ENCODE measurements around the gene TSPYL1. TPM values are rescaled to one million over a fixed set of nuclear protein-coding genes. Genes with fewer than 3 reads are reported as not detected.

The TSPYL1 gene
- total and polyA plus RNA-seq, 2 experiments from 2014 or later: 40.8 to 65.2 TPM

DNA sequence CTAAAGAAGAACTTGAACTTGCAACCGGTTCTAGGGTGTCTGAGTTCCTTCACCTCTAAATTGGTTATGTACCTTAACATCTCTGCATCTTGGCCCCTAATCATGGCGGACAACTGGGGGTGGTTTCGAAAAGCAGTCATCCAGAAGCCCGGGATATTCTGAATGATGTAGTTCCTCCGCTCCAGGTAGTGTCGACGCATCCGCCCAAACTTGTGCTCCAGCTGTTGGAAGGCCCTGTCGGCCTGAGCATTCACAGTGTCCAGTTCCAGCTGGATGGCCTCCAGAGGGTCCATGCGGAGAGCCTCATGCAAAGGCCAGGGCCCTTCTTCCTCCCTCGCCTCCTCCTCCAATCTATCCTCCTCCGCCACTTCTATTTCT lies 887 bp downstream of the TSPYL1 start:
- peak in 1 of 2 donors; percentile 67 for DNase-seq (ENCODE audit: low read depth in 1 of 2, low spot score in 1 of 2)
- Histone ChIP-seq H3K27ac (peak overlapping the region; percentile 92), H3K4me3 (peak overlapping the region; percentile 75), H3K9me3 (ENCODE audit: low read depth) (no peaks in the 10 kb centered on the region), H3K4me1 (ENCODE audit: low read depth) (peaks cover 30% of the 10 kb centered on the region), H3K27me3 (no peaks in the 10 kb centered on the region), H3K36me3 (no peaks in the 10 kb centered on the region)
- TF ChIP-seq CTCF (IDR thresholded peaks at IDR 0.05; ENCODE audit: low read depth, low read length): no peak

DNA sequence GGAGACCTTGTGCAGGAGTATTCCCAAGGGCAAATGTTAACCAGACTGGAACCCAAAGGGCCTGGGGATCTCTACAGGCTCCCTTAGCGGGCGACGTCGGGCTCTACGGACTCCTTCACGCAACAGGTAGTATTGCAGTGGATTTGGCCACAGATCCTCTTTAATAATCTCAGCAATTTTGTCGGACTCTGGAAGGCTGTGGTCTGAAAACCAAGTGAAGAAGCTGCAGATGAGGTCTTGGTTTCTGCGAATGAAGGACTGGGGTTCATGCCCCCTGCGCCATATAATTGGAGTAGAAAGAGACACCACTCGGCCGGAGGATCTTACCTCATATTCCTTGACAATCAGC lies 1.3 kb downstream of the TSPYL1 start:
- Histone ChIP-seq H3K27me3 (no peaks in the 10 kb centered on the region), H3K27ac (peak overlapping the region; percentile 92), H3K9me3 (ENCODE audit: low read depth) (no peaks in the 10 kb centered on the region), H3K4me3 (peak overlapping the region; percentile 75), H3K4me1 (ENCODE audit: low read depth) (peaks cover 30% of the 10 kb centered on the region), H3K36me3 (no peaks in the 10 kb centered on the region)
- no peak for DNase-seq (ENCODE audit: low read depth in 1 of 2, low spot score in 1 of 2)
- TF ChIP-seq CTCF (IDR thresholded peaks at IDR 0.05; ENCODE audit: low read depth, low read length): no peak

GRCh38 chr6:116277124-116277523 lies 2.6 kb downstream of the TSPYL1 start:
- TF ChIP-seq CTCF (IDR thresholded peaks at IDR 0.05; ENCODE audit: low read depth, low read length): no peak
- Histone ChIP-seq H3K27me3 (no peaks in the 10 kb centered on the region), H3K27ac (no peak overlapping the region), H3K36me3 (no peaks in the 10 kb centered on the region), H3K4me1 (ENCODE audit: low read depth) (peaks cover 30% of the 10 kb centered on the region), H3K4me3 (peak overlapping the region; percentile 75), H3K9me3 (ENCODE audit: low read depth) (no peaks in the 10 kb centered on the region)
- no peak for DNase-seq (ENCODE audit: low read depth in 1 of 2, low spot score in 1 of 2)

- H3K9me3 ChIP-seq (ENCODE audit: low read depth): no peaks in the 10 kb centered on the region
- no peaks in the 10 kb centered on the region for H3K36me3 ChIP-seq
- TF ChIP-seq CTCF (IDR thresholded peaks at IDR 0.05; ENCODE audit: low read depth, low read length): no peak
- H3K27ac ChIP-seq: no peak overlapping the region
- no peak overlapping the region for H3K4me3 ChIP-seq
- DNase-seq (ENCODE audit: low read depth in 1 of 2, low spot score in 1 of 2): no peak
- H3K27me3 ChIP-seq: no peaks in the 10 kb centered on the region
- H3K4me1 ChIP-seq (ENCODE audit: low read depth): peaks cover 8% of the 10 kb centered on the region
Measured at GRCh38 chr6:116271149-116271708, 8.5 kb downstream of the TSPYL1 start.

DNA sequence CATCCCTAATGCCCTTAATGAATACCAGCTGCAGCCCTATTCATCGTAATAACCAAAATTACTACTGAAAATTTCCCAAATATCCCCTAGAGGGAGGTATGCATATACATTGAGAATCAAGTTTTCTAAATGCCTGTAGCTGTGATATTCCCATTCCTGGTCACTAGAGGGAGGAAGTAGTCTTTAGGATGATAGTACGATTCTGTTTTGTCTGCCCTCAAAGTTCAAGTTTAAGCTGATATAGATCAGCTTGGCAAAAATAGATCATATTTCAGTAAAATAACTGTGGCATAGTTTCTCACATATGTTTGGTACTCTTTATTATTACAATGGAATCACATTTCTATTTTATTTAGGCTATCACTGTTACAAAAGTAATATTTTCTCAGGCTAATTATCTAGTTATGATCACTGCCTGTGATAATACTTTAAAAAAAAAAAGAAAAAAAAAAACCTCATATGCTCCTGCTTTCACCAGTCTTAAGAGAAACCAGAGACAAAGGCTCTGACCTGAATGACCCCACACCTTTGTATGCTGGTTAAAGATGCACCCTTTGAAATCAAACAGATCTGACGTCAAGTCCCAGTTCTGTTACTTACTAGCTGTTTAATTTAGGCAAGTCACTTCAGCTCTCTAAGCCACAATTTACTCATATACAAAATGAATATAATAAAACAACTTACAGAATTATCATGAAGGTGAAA lies 11.0 kb downstream of the TSPYL1 start:
- H3K4me1 ChIP-seq (ENCODE audit: low read depth): peaks cover 3% of the 10 kb centered on the region
- no peak overlapping the region for H3K27ac ChIP-seq
- H3K4me3 ChIP-seq: no peak overlapping the region
- DNase-seq (ENCODE audit: low read depth in 1 of 2, low spot score in 1 of 2): peak; percentile 67 to 87
- no peaks in the 10 kb centered on the region for H3K36me3 ChIP-seq
- no peaks in the 10 kb centered on the region for H3K27me3 ChIP-seq
- no peaks in the 10 kb centered on the region for H3K9me3 ChIP-seq (ENCODE audit: low read depth)
- TF ChIP-seq CTCF (IDR thresholded peaks at IDR 0.05; ENCODE audit: low read depth, low read length): peak; percentile 91
